ENCODE data around the gene UAP1L1.

UAP1L1 gene

DNA sequence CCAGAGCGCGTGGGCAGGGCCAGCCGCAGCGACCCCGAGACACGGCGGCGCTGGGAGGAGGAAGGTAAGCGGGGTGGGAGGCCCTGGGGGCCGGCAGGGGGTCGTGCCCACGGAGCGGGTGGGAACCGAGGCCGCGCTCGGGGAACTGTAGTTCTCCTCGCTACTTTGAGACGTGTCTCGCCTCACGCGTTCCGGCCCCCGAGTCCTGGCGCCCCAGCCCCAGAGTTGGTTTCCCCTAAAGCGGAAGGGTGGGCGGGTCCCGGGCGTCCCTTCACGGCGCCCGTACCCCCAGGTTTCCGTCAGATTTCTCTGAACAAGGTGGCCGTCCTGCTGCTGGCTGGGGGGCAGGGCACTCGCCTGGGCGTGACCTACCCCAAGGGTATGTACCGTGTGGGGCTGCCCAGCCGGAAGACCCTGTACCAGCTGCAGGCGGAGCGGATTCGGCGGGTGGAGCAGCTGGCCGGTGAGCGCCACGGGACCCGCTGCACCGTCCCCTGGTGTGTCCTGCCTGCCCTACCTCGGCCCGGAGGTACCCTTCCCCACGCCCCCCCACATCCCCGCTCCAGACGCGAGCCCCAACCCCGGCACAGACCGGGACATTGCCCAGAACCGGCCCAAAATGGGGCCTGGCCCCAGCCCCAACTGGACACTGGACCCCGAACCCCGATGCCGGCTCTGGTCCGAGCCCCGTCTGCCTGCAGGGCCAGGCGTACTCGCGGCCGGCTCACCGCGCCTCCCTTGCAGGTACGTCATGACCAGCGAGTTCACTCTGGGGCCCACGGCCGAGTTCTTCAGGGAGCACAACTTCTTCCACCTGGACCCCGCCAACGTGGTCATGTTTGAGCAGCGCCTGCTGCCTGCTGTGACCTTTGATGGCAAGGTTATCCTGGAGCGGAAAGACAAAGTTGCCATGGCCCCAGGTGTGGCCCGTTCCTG, 709 bp downstream of the UAP1L1 start:
- peak; percentile 5 for DNase-seq

DNA sequence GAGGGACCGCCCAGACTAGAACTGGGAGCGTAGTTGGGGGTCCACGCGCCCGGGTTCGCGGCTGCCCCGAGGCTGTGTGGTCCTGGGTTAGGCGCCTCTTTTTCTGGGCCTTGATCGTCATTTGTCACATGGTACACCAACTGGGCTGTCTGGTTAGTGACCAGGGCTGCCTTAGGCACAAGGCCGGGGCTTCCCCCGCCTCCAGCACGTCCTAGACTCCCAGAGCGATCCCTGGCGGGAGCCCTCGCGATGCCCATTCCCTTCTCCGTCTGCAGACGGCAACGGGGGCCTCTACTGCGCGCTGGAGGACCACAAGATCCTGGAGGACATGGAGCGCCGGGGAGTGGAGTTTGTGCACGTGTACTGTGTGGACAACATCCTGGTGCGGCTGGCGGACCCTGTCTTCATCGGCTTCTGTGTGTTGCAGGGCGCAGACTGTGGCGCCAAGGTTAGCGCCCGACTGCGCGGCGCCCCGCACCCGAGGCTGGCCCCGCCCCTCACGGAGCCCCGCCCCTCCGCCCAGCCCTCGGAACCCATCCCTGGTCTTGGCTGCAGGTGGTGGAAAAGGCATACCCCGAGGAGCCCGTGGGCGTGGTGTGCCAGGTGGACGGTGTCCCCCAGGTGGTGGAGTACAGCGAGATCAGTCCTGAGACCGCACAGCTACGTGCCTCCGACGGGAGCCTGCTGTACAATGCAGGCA, 1.5 kb downstream of the UAP1L1 start:
- peak; percentile 15 for DNase-seq

DNA sequence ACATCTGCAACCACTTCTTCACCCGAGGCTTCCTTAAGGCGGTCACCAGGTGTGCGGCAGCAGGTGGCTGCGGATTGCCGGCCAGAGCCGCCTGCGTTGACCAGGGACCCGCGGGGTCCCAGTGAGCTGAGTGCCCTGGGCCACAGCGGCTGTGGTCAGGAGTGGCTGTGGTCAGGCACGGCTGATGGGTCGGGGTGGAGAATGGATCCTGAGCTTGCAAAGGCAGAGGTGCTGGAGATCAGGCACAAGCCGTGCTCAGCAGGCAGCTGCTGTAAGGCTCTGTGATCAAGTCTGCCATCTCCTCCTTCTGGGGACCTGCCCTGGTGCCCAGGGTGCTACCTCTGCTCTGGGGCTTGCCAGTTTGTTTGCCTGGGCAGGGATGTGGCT, 2.1 kb downstream of the UAP1L1 start:
- DNase-seq, result no peak

DNA sequence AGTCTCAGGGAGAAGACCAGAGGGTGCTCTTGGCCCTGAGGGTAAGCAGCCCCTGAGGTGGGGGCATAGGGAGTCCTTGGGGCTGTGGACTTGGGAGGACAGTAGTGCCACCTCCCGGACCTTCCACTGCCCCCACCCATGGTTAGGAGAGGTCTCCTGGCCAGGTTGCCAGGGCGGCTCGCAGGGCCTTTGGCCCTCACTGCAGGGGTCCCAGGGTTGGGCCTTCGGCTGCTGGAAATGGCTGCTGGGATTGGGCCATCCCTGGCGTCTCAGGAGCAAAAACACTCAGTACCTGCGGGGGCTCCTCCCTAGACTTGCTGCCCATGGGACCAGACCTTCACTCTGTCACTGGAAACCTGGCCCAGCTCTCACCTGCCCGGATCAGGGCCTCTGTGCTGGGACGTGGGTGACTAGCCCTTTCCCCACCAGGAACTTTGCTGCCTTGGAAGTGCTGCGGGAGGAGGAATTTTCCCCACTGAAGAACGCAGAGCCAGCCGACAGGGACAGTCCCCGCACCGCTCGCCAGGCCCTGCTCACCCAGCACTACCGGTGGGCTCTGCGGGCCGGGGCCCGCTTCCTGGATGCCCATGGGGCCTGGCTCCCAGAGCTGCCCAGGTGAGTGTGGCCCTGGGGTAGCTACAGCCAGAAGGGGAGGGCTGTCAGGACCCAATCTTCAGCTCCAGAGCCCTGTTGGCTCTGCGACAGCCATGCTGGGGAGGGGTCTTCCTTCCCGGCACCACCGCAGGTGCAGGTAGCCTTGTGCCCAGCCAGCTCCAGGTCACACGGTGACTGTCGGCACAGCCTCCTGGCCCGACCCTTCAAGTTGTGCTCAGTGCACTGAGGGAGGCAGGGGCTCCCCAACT, 3.2 kb downstream of the UAP1L1 start:
- DNase-seq, result no peak

DNA sequence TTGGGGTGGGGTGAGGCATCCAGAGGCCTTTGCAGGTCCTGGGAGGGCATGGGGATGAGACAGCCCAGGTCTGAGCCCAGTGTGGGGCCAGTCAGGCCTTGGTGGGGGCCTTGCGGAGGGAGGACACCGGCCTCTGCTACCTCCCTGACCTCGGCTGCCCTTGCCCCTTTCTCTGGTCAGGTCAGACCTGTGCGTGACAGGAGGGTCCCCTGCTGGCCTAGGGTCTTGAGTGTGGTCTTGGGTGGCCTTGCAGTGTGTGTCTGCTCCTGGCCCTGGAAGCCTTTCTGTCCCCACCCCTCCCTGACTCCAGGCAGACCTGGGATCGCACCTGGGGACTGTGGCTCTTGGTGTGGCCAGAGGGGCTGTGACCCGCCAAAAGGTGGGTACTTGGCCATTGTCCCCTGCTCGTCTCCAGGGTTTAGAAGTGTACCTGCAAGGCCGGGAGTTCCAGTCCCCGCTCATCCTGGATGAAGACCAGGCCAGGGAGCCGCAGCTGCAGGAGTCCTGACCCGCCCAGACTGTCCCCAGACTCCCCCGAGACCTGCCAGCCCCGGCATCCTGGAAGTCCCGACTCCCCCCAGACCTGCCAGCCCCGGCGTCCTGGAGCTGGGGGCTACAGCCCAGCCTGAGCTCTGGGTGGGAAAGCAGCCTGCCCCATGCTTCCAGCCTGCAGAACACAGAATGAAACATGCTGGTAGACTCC, 5.1 kb downstream of the UAP1L1 start:
- DNase-seq, result no peak

DNA sequence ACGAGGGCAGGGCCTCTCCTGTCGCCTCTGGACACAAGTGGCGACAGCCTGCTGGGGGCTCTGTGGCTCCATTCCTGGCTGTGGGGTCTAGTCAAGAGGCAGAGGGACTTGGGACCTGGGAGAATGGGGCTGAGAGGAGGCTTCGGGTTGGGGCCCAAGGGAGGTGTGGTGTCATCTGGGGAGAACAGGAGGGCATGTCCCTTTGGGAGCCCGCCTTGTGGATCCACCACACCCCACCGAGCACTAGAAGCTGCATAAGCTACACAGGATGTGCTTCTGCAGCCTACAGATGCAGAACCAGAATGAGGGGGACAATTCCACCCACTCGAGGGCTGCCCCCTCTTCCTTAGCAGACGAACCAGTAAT, 5.6 kb downstream of the UAP1L1 start:
- no peak for DNase-seq

DNA sequence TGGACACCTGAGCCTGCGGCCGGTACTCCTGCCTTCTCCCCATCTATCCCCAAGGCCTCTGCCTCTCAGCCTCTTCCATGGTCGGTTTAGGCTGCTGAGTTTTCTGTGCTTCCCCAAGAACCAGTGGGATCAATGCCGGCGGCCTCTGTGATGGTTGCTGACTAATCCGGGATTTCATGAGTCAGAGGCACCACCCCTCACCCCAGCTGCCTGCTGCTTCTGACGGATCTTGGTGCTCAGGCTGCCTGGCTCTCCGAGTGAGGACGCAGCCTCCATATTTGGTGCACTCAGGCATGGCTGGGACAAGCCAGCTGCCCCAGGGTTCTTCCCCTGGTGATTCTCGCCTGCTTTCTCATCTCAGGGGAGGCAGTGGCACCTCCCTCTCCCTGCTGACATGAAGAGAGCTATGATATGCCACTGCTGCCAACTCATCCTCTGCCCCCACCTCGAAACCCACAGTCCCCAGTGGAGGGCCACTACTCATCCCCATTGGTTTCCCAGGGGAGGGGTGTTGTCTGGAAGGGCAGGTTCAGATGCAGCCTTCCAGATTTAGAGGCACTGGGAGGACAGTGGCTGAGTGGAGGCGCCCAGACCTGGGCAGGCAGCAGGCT, 6.2 kb downstream of the UAP1L1 start:
- peak; percentile 97 for DNase-seq

DNA sequence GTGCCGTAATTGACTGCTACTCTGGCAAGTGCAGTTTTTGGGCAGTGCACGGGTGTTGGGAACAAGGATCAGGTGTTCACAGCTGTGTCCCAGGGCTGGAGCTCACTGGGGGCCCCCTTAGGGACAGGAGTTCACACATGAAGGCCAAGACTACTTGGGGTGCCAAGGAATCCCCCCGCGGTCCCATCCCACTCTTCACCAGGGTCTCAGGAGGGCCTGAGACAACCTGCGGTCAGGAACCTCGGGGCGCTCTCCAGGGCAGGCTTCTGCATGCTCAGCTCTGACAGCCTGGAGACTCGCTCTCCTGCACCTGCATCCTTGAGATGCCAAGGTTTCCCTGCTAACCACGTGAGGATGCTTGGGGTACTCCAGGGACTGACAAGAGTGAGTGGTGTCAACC, 7.2 kb downstream of the UAP1L1 start:
- DNase-seq, result no peak

DNA sequence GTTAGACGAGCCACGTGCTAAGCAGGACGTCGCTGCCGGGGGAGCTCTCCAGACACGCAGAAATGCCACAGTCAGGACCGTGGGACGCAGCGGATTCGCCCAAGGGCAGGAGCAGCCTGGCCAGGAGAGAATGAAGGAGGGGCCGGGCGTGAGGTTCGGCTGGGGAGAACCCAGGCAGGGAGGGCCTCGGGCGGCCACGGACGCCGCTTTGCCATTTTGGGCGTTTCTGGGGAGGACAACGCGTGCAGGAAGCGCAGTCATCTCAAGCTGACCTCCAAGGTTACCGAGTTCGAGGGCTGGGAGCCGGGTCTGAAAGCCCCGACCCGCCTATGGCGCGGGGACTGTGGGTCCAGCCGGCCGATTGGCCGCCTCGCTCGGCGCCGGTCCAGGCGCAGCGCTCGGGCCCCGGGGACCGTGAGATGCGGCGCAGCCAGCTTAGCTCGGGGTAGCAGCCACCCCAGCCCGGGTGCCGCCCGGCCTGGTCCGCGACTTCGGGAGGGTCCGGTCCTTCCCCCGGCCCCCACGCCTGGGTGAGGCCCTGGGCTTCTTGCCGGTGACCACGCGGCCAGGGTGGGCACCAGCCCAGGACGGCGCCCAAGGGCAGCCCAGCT, 8.7 kb downstream of the UAP1L1 start:
- peak; percentile 17 for DNase-seq

DNA sequence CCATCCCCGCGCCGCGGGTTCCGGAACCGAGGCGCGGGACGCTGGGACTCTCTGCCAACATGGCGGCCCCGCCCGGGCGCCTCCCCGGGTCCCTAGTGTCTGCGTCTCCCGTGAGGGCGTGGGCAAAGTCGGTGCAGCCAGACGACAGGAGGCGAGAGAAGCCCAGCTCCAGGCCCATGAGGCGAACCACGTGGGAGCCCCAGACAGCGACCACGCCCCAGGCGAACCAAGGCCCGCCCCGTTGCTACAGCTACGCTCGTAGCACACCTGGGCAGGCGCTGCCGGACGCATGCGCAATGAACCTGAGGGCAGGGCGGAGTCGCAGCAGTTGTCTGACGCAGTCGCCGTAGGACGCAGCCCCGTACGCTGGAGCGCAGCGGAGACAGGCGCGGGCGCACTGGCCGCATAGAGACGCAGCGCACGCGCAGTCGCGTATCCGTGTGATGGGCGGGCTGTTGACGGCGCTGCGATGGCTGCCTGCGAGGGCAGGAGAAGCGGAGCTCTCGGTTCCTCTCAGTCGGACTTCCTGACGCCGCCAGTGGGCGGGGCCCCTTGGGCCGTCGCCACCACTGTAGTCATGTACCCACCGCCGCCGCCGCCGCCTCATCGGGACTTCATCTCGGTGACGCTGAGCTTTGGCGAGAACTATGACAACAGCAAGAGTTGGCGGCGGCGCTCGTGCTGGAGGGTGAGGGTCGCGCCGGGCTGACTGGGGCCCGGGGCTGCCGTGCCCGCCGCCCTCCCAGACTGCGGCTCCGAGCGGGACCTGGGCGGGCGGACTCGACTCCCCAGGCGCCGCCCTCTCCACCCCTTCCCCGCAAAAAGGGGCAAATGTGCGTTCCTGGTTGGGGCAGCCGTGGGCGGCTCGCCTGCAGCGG, 9.5 kb downstream of the UAP1L1 start, which contains the start of gene MAN1B1:
MAN1B1 (plus strand) TSS at position 455 of the 878 bp plus-strand sequence; CDS start at position 470, 15 bp downstream.
- DNase-seq, result peak; percentile 98

DNA sequence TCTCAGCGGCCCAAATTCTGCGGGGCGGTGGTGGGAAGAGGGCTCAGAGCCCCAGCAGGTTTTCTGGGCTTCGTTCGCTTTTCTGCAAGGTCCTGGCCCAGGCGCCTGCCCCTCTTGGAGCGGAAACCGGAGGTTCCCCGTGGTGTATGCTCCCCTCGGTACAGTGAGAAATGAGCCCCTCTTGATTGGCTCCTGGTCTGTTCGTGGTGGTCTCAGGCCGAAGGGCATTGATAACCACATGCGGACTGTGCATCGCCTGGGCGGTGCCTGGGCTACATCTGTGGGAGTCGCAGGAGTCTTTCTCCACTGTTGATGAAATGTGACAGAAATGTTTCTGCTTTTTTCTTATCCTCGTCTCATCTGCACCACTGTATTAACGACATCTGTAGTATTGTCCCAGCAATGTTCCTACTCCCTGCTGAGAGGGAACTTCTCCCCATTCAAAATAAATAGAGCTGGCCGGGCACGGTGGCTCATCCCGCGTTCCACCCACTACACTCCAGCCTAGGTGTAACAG, 10.2 kb downstream of the UAP1L1 start:
- DNase-seq, result no peak

DNA sequence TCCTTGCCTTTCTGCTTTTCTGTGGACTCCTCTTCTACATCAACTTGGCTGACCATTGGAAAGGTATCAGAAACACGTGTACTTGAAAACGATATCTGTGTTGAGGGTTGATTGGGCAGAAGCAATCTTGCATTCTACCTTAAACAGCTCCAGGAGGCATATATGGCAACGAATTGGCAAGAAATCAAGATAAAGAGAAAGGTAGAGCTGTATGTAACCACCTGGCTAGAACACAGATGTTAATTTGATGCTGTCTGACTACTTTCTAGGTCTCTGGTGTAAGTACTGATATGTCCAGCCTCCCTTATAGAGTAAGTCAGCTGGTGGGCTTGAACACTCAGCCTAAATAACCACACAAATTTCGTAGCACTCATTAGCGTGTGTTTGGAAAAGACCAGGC, 10.8 kb downstream of the UAP1L1 start:
- DNase-seq, result no peak

DNA sequence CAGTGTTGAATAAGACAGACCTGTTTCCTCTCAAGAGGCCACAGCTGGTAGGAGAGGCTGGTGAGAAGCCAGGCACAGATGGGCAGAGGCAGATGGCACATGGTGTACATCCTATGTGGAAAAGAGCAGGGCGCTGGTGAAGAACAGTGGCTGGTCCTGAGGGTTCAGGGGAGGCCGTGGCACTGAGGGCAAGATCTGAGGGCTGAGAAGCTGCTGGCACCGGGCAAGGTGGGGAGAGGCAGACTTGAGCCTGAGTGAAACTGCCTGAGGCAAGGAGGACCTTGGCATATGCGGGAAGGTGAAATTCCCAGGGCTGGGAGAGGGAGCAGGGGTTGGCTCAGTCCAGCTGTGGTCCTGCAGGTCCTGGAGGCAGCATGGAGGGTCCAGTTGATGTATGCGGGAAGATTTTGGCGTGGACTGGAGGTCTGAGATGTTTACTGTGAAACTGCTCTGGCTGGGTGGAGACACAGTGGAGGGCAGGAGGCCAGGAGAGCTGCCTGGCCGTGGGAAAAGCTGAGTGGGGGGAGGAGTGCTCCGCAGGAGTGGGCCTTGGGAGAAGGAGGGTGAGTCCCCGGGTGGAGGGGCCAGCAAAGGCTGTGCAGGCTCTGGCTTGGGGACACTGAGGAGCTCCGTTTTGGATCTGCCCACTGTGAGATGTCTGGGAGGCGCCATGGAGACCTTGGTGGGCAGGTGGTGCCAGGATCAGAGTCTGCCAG, 12.1 kb downstream of the UAP1L1 start:
- DNase-seq, result no peak

DNA sequence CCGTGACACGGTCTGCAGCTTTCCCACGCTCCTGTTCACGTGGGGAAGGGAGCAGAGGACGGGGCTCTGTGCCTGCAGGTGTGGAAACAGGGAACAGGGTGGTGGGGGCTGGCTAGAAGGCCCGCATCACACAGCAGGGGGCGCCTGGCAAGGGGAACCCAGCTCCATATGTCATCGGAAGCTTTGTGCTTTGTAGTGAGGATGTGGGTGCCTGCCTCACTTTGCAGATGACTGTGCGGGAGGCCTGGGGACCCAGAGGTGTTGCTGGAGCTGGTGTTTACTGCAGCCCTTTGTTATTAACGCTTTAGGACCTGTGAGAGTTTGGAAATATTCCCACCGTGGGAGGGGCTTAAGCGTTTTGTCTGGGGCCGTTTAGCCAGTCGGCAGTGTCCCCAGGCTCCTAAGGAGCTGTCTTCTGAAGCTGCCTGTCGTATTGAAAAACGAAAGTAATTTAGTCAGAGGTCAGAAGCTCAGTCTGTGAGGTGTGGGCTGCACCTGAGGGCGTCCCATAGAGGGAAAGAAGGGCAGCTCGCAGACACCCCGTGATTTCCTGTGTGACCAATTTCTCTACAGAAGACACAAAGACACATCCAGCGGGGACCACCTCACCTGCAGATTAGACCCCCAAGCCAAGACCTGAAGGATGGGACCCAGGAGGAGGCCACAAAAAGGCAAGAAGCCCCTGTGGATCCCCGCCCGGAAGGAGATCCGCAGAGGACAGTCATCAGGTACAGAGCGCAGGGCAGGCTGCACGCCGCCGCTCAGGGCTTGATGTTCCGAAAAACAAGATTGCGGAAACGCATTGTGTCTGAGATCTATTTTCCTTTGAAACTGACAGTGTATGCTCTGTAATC, 18.6 kb downstream of the UAP1L1 start:
- DNase-seq, result peak; percentile 7

DNA sequence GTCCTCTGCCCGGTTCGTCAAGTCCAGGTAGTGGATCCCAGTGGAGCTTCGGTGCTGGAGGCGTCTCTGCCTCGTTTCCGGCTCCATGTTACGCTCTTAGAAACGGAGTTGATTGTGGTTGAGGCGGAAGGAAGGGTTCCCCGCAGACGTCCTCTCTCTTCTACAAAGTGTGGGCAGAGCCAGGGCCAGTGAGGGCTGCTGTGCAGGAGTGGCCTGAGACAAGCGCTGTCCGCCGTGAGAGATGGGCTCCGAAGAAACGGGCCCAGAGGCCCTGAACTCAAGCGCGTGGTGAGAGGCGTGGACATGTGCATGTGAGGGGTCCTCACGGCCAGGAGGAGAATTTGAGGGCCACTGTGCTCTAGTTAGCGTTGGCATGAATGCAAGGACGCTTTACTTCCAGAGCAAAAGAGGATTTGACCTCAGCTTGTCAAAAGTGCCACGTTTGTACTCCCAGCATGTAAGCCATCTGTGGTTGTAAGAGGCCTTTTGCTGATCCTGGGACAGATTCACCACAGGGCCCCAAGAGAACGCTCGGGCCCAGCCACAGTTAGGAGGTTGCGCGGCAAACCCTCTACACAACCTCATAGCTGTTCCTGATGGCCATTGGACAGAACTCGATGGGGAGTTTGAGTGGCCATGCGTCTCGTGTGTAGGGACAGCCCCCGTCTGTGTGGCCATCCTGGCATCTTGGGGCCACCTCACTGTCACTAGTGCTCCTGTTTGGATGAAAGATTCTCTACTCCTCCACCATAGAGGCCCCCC, 19.6 kb downstream of the UAP1L1 start:
- no peak for DNase-seq

DNA sequence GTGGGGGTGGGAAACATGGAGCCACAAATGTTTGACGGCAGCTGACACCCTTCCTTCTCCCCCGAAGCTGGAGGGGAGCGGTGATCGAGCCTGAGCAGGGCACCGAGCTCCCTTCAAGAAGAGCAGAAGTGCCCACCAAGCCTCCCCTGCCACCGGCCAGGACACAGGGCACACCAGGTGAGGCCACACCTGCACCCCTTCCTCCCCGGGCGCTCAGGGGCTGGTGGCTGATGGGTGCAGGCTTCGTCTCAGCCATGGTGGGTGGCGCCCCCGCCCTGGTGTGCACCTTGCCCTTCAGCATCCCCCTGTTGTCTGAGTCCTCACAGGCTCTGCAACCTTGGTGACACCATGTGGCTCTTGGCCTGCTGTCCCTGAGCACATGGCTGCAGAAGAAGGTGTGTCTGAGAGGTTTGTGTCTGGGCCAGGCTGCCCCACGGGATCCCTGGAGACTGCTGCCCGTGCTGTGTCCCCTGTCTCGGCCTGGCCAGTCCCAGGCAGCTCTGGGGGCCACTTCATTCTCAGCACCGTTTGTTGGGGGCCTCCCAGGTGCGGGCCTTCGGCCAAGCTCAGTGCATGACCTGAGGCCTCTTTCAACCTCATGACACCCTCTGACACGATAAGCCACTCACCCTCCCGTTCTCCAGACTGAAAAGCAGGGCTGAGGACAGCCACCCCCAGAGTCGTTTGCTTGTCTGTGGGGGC, 20.6 kb downstream of the UAP1L1 start:
- no peak for DNase-seq

DNA sequence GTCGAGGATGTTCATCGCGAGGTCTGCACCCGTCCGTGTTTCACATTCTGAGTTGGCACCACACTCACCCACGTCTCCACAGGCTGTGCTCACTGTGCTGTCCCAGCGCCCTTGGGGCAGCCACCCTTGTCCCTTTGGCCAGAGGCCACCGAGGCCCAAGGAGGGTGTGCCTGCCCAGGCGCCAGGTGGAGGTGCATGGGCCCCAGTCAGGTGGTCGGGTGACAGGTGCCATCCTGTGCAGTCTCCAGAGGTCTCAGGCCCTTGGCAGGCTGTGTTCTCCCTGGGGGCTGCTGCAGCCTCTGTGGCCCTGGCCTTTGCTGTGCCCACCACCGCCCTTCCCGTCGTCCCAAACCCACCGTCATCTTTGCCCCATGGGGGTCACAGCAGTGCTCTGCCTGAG, 21.9 kb downstream of the UAP1L1 start:
- no peak for DNase-seq

Measured in fibroblast of skin of right biceps (primary cell).